ENCODE measurements around the gene TBC1D13. TPM values are rescaled to one million over a fixed set of nuclear protein-coding genes. Genes with fewer than 3 reads are reported as not detected.

TBC1D13 gene
- total and polyA plus RNA-seq, 2 donors from 2014 or later = 29.0 to 38.5 TPM

GRCh38 chr9:128824911-128825310, 37.9 kb downstream of the TBC1D13 start:
- H3K4me3 ChIP-seq (ENCODE audit: low read length in 3 of 3) = no peak overlapping the region
- intact Hi-C loops (cut with DNase I) = no loop called here
- TF ChIP-seq, protein P1, sequence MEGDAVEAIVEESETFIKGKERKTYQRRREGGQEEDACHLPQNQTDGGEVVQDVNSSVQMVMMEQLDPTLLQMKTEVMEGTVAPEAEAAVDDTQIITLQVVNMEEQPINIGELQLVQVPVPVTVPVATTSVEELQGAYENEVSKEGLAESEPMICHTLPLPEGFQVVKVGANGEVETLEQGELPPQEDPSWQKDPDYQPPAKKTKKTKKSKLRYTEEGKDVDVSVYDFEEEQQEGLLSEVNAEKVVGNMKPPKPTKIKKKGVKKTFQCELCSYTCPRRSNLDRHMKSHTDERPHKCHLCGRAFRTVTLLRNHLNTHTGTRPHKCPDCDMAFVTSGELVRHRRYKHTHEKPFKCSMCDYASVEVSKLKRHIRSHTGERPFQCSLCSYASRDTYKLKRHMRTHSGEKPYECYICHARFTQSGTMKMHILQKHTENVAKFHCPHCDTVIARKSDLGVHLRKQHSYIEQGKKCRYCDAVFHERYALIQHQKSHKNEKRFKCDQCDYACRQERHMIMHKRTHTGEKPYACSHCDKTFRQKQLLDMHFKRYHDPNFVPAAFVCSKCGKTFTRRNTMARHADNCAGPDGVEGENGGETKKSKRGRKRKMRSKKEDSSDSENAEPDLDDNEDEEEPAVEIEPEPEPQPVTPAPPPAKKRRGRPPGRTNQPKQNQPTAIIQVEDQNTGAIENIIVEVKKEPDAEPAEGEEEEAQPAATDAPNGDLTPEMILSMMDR (IDR thresholded peaks at IDR 0.05; ENCODE audit: borderline replicate concordance, extremely low read depth, insufficient read depth) = no peak
- H3K4me1 ChIP-seq (ENCODE audit: control insufficient read depth in 2 of 3, insufficient read depth in 2 of 3, low read depth in 1 of 3, low read length in 3 of 3) = peaks cover 0 to 9% (median 7%) of the 10 kb centered on the region in 3 donors
- peaks cover 0 to 36% (median 10%) of the 10 kb centered on the region in 3 donors for H3K36me3 ChIP-seq (ENCODE audit: control insufficient read depth in 2 of 3, insufficient read depth in 3 of 3, low read length in 3 of 3)
- DNase-seq (no peak), FAIRE-seq (no peak)
- no peaks in the 10 kb centered on the region for H3K9me3 ChIP-seq (ENCODE audit: control insufficient read depth in 2 of 3, insufficient read depth in 1 of 3, low read length in 3 of 3)
- H3K27ac ChIP-seq (ENCODE audit: low read depth in 2 of 2, low read length in 2 of 2) = no peak overlapping the region
- no peak overlapping the region for H3K9ac ChIP-seq (ENCODE audit: low read length in 3 of 3)
- H3K27me3 ChIP-seq (ENCODE audit: control insufficient read depth, insufficient read depth, low read length) = no peaks in the 10 kb centered on the region

DNA sequence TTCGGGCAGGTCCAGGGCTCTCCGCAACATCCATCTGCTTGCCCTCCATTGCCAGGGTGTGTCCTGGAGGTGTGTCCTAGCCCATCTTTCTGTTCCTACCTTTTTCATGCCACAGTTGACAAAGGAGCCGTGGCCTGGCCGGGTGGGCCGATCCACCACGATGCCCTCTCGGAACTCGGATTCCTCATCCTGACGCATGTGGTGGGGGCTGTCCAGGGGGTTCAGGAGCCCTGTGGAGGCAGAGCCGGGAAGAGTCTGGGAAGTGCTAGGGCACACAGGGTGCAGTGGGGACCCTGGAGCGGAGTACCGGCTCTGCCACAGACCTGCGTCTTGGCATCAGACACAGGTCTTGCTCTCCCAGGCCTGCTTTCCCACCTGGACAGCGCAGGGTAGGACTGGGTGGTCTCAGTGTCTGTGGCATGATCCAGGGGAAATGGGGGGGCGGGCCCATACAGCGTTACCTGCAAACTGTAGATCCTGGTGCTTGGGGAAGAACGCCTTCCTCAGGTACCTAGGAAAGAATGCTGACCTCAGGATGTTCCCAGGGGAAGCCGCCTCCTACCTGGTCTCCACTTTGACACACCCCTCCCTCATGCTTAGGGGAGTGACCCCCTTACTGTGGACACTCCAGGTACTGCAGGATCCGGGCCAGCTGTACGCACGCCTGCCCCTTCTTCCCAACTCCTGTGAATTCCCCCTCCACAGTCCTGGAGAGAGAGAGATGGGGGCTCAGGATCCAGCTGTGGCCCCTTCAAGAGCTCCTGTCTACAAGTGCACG, 39.1 kb downstream of the TBC1D13 start:
- H3K27ac ChIP-seq (ENCODE audit: low read depth in 2 of 2, low read length in 2 of 2) = no peak overlapping the region
- TF ChIP-seq, protein P1 (IDR thresholded peaks at IDR 0.05; ENCODE audit: borderline replicate concordance, extremely low read depth, insufficient read depth) = no peak
- no peaks in the 10 kb centered on the region for H3K9me3 ChIP-seq (ENCODE audit: control insufficient read depth in 2 of 3, insufficient read depth in 1 of 3, low read length in 3 of 3)
- no peak overlapping the region for H3K9ac ChIP-seq (ENCODE audit: low read length in 3 of 3)
- no peak overlapping the region for H3K4me3 ChIP-seq (ENCODE audit: low read length in 3 of 3)
- H3K27me3 ChIP-seq (ENCODE audit: control insufficient read depth, insufficient read depth, low read length) = no peaks in the 10 kb centered on the region
- FAIRE-seq (no peak), DNase-seq (no peak)
- H3K4me1 ChIP-seq (ENCODE audit: control insufficient read depth in 2 of 3, insufficient read depth in 2 of 3, low read depth in 1 of 3, low read length in 3 of 3) = peaks cover 0 to 7% (median 6%) of the 10 kb centered on the region in 3 donors
- H3K36me3 ChIP-seq (ENCODE audit: control insufficient read depth in 2 of 3, insufficient read depth in 3 of 3, low read length in 3 of 3) = peaks cover 0 to 36% (median 10%) of the 10 kb centered on the region in 3 donors
- intact Hi-C loops (cut with DNase I) = no loop called here

GRCh38 chr9:128828267-128828666, 41.2 kb downstream of the TBC1D13 start:
- no peak for DNase-seq
- Histone ChIP-seq H3K4me3 (ENCODE audit: low read length in 3 of 3) (no peak overlapping the region), H3K9me3 (ENCODE audit: control insufficient read depth in 2 of 3, insufficient read depth in 1 of 3, low read length in 3 of 3) (no peaks in the 10 kb centered on the region), H3K27me3 (ENCODE audit: control insufficient read depth, insufficient read depth, low read length) (no peaks in the 10 kb centered on the region), H3K36me3 (ENCODE audit: control insufficient read depth in 2 of 3, insufficient read depth in 3 of 3, low read length in 3 of 3) (peaks cover 0 to 27% (median 10%) of the 10 kb centered on the region in 3 donors), H3K27ac (ENCODE audit: low read depth in 2 of 2, low read length in 2 of 2) (no peak overlapping the region), H3K9ac (ENCODE audit: low read length in 3 of 3) (no peak overlapping the region), H3K4me1 (ENCODE audit: control insufficient read depth in 2 of 3, insufficient read depth in 2 of 3, low read depth in 1 of 3, low read length in 3 of 3) (peaks cover 0 to 7% (median 6%) of the 10 kb centered on the region in 3 donors)
- no peak for FAIRE-seq
- intact Hi-C loops (cut with DNase I) = no loop called here
- TF ChIP-seq, protein P1 (IDR thresholded peaks at IDR 0.05; ENCODE audit: borderline replicate concordance, extremely low read depth, insufficient read depth) = no peak
